Activated naive CD4-positive, alpha-beta T cell treated with anti-CD3 and anti-CD28 coated beads, Interleukin-2, amount 10 ng/mL, durations not matched to agents 7 days and 5 days (primary cell): ENCODE data around the gene REEP1.

Source experiments
- CTCF ChIA-PET: fragments of 350-600 bp; sonication (Branson Sonifier 250); formaldehyde crosslinking; loops from one replicate; lab custom pipeline; 2021; ENCODE audit warnings: antibody characterized with exemption; lab: Charles Lee
- DNase-seq: peaks from one replicate; pipeline ENCODE4 v3.0.0-alpha.2; 2020
- H3K27ac Mint-ChIP-seq: one replicate; pipeline ENCODE4 v1.8.0; 2021; ENCODE audit warnings: mild to moderate bottlenecking, moderate library complexity, mixed read lengths
- H3K27me3 Mint-ChIP-seq: one replicate; pipeline ENCODE4 v1.8.0; 2021; ENCODE audit warnings: mild to moderate bottlenecking, mixed read lengths
- H3K36me3 Mint-ChIP-seq: one replicate; pipeline ENCODE4 v1.8.0; 2021; ENCODE audit warnings: mixed read lengths
- H3K4me1 Mint-ChIP-seq: one replicate; pipeline ENCODE4 v1.8.0; 2021; ENCODE audit warnings: mixed read lengths
- H3K4me3 Mint-ChIP-seq: one replicate; pipeline ENCODE4 v1.8.0; 2021; ENCODE audit warnings: mild to moderate bottlenecking, moderate library complexity, mixed read lengths
- H3K9me3 Mint-ChIP-seq: one replicate; pipeline ENCODE4 v1.8.0; 2021; ENCODE audit warnings: mixed read lengths

REEP1 gene

GRCh38 chr2:86308356-86308755 is 29.1 kb downstream of the REEP1 start:
- CTCF ChIA-PET, result interaction anchor here (0.7 to 1.6 kb wide), 2 partner anchors 9 to 87 kb away, joined by 3 read pairs; no protein-coding TSS in a partner anchor

GRCh38 chr2:86307431-86307830 is 30.0 kb downstream of the REEP1 start:
- Mint-ChIP-seq H3K4me1 (no peaks in the 10 kb centered on the region), H3K27ac (no peak overlapping the region), H3K4me3 (no peak overlapping the region), H3K36me3 (no peaks in the 10 kb centered on the region), H3K9me3 (no peaks in the 10 kb centered on the region), H3K27me3 (peaks cover 31% of the 10 kb centered on the region)
- DNase-seq, result no peak
- CTCF ChIA-PET, result no interaction called here

More at GRCh38 chr2:86308356-86308755, 29.1 kb downstream of the REEP1 start:
- Mint-ChIP-seq H3K9me3 (no peaks in the 10 kb centered on the region), H3K36me3 (no peaks in the 10 kb centered on the region), H3K4me1 (no peaks in the 10 kb centered on the region), H3K27ac (no peak overlapping the region), H3K27me3 (peaks cover 24% of the 10 kb centered on the region), H3K4me3 (no peak overlapping the region)
- DNase-seq, result no peak

GRCh38 chr2:86305915-86306254 is 31.5 kb downstream of the REEP1 start:
- CTCF ChIA-PET, result no interaction called here
- Mint-ChIP-seq H3K36me3 (no peaks in the 10 kb centered on the region), H3K9me3 (no peaks in the 10 kb centered on the region), H3K4me3 (no peak overlapping the region), H3K27me3 (peaks cover 35% of the 10 kb centered on the region), H3K27ac (no peak overlapping the region), H3K4me1 (no peaks in the 10 kb centered on the region)
- no peak for DNase-seq

- H3K27ac Mint-ChIP-seq, result no peak overlapping the region
- H3K36me3 Mint-ChIP-seq, result no peaks in the 10 kb centered on the region
- DNase-seq, result no peak
- CTCF ChIA-PET, result interaction anchor here (1.2 kb wide), 2 partner anchors 9 to 214 kb away, joined by 3 read pairs; no protein-coding TSS in a partner anchor
- no peaks in the 10 kb centered on the region for H3K4me1 Mint-ChIP-seq
- H3K4me3 Mint-ChIP-seq, result no peak overlapping the region
- peaks cover 41% of the 10 kb centered on the region for H3K27me3 Mint-ChIP-seq
- no peaks in the 10 kb centered on the region for H3K9me3 Mint-ChIP-seq
Observed at GRCh38 chr2:86305195-86305914, 32.1 kb downstream of the REEP1 start.

DNA sequence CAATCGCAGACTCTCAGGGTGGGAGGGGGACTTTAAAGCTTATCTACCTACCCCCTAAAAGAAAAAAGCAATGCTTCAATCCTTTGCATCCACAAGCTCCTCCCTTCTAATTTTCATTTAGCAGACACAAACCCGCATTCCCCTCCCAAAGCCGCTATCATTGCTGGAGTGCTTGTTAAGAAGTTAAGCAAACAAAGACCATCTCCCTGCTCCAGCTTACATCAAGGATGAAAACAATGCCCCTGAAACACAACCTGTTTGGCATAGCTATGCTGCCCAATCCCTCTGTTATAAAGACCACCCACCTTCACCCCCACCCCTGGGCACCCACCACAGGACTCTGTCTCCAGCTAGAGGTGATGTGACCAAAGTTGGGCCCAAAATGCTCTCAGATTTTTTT is 33.0 kb downstream of the REEP1 start:
- peaks cover 47% of the 10 kb centered on the region for H3K27me3 Mint-ChIP-seq
- DNase-seq, result no peak
- H3K9me3 Mint-ChIP-seq, result no peaks in the 10 kb centered on the region
- H3K4me3 Mint-ChIP-seq, result no peak overlapping the region
- CTCF ChIA-PET, result interaction anchor here (1.2 kb wide), 2 partner anchors 8 to 213 kb away, joined by 3 read pairs; no protein-coding TSS in a partner anchor
- no peaks in the 10 kb centered on the region for H3K36me3 Mint-ChIP-seq
- no peak overlapping the region for H3K27ac Mint-ChIP-seq
- H3K4me1 Mint-ChIP-seq, result no peaks in the 10 kb centered on the region

DNA sequence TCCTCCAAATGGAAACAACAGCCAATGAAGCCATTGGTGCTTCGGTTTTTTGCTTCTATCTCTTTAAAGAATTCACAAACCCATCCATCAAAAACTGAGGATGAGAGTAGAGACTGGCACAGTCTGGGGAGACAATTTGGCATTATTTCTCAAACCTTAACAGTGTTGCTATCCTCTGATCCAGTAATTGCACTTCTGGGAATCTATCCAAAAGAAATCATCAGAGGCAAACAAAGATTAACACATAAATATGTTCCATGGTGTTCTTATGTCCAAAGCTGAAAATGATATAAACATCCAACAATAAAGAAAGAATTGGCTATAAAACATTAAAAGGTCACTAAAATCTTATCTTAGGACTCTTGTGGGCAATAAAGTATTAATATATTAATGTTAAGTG is 35.1 kb downstream of the REEP1 start:
- CTCF ChIA-PET, result interaction anchor here (0.6 kb wide), 1 partner anchor 70 kb away, joined by 4 read pairs; no protein-coding TSS in a partner anchor
- no peak for DNase-seq
- no peak overlapping the region for H3K27ac Mint-ChIP-seq
- no peak overlapping the region for H3K4me3 Mint-ChIP-seq
- H3K9me3 Mint-ChIP-seq, result no peaks in the 10 kb centered on the region
- peaks cover 62% of the 10 kb centered on the region for H3K27me3 Mint-ChIP-seq
- H3K36me3 Mint-ChIP-seq, result no peaks in the 10 kb centered on the region
- H3K4me1 Mint-ChIP-seq, result no peaks in the 10 kb centered on the region

DNA sequence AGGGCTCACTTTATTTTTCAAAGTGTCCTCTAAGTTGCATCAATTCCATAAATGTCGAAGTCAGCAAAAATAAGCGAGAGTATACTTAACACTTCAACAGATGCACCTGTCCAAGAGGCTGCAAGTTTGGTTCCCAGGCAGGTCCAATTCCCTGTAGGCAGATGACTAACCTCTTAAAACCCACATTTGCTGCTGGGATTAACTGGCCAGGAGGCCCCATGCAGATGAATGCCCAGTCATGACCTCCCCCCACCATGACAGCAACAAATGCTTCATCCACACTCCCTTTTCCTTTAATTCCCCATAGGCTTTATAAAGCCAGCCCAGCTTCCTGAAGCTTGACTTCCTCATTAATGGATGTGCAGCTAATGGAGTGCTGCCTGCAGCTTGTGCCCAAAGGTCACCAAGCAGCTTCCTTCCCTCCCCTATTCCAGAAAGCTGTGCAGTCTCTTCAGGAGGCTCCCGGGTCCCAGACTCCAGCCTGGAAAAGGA is 35.7 kb downstream of the REEP1 start:
- H3K27me3 Mint-ChIP-seq, result peaks cover 66% of the 10 kb centered on the region

DNA sequence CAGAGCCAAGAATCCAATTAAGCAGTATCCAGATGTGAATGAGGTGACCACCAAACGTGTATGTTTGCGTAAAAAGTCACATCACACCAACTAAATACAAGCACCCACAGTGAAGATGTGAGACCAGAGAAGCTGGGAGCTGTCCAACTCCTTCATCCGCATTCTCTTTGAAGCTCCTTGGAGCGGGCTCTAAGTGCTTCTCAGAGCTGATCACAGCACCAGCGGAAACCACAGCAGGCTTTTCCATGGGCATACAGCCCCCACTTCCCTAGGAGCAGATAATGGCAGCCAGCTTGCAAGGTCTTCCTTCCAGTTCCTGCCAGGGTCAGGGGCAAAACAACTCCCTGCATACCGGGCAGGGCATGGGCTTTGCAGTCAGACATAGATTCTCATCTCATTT is 36.4 kb downstream of the REEP1 start:
- Mint-ChIP-seq H3K4me1 (no peaks in the 10 kb centered on the region), H3K9me3 (no peaks in the 10 kb centered on the region), H3K36me3 (no peaks in the 10 kb centered on the region), H3K27me3 (peaks cover 67% of the 10 kb centered on the region), H3K4me3 (no peak overlapping the region), H3K27ac (no peak overlapping the region)
- no peak for DNase-seq
- CTCF ChIA-PET, result interaction anchor here (0.7 to 1.1 kb wide), 2 partner anchors 17 to 80 kb away, joined by 3 to 4 read pairs; no protein-coding TSS in a partner anchor

More for the DNA sequence above, 35.7 kb downstream of the REEP1 start:
- H3K9me3 Mint-ChIP-seq, result no peaks in the 10 kb centered on the region
- H3K4me3 Mint-ChIP-seq, result no peak overlapping the region
- no peaks in the 10 kb centered on the region for H3K4me1 Mint-ChIP-seq
- H3K27ac Mint-ChIP-seq, result no peak overlapping the region
- DNase-seq, result no peak
- no peaks in the 10 kb centered on the region for H3K36me3 Mint-ChIP-seq
- CTCF ChIA-PET, result interaction anchor here (0.6 kb wide), 1 partner anchor 71 kb away, joined by 4 read pairs; no protein-coding TSS in a partner anchor

- no peak for DNase-seq
- Mint-ChIP-seq H3K27ac (no peak overlapping the region), H3K4me3 (no peak overlapping the region), H3K9me3 (no peaks in the 10 kb centered on the region), H3K36me3 (no peaks in the 10 kb centered on the region), H3K4me1 (no peaks in the 10 kb centered on the region), H3K27me3 (peaks cover 63% of the 10 kb centered on the region)
- CTCF ChIA-PET, result interaction anchor here (0.7 to 6.1 kb wide), 3 partner anchors 16 to 80 kb away, joined by 3 to 56 read pairs (median 4); no protein-coding TSS in a partner anchor
Observed at GRCh38 chr2:86300496-86300895, 36.9 kb downstream of the REEP1 start.

- Mint-ChIP-seq H3K4me1 (no peaks in the 10 kb centered on the region), H3K4me3 (no peak overlapping the region), H3K9me3 (no peaks in the 10 kb centered on the region), H3K27me3 (peaks cover 52% of the 10 kb centered on the region), H3K36me3 (no peaks in the 10 kb centered on the region), H3K27ac (no peak overlapping the region)
- CTCF ChIA-PET, result interaction anchor here (0.9 to 6.1 kb wide), 4 partner anchors 10 to 210 kb away, joined by 3 to 56 read pairs (median 4); no protein-coding TSS in a partner anchor
- no peak for DNase-seq
Observed at GRCh38 chr2:86298411-86299390, 38.7 kb downstream of the REEP1 start.

DNA sequence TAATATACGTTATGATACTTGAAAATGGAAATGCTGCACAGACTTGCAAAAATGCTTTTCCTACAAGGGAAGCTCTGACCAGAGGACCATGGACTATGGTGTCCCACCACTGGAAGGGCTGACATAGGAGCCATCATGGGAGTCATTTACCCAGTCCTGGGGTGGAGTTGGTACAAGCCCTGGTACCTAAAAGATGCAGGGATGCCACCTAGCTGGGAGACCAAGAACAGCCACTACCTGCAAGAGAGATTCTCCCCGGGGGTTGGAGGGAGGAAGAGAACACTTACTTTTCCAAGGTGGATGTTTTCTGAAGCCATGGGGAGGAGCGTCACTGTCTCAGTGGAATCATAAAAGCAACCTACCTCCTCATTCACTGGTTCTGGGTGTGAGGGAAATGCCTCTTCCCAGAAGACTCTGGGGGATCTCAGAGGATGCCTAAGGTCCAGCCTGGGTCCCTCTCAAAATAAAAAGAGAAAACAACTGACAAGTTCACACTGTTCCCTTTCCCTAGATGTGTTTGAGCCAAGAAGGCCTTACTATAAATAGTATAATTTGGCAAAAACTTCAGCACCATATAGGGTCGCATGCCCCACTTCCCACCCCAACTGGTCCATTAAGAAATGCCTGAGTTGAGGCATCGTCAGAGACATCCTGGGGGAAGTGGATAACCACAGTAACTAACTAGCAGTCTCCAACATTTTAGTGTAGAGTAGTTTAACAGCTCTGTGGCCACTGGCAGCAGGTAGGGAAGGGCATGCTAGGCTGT is 39.9 kb downstream of the REEP1 start:
- DNase-seq, result peak; percentile 30
- no peaks in the 10 kb centered on the region for H3K4me1 Mint-ChIP-seq
- H3K27me3 Mint-ChIP-seq, result peaks cover 49% of the 10 kb centered on the region
- H3K4me3 Mint-ChIP-seq, result no peak overlapping the region
- CTCF ChIA-PET, result interaction anchor here (1.4 to 6.1 kb wide), 4 partner anchors 41 to 77 kb away, joined by 4 to 56 read pairs (median 8); no protein-coding TSS in a partner anchor
- H3K36me3 Mint-ChIP-seq, result no peaks in the 10 kb centered on the region
- H3K9me3 Mint-ChIP-seq, result no peaks in the 10 kb centered on the region
- no peak overlapping the region for H3K27ac Mint-ChIP-seq

DNA sequence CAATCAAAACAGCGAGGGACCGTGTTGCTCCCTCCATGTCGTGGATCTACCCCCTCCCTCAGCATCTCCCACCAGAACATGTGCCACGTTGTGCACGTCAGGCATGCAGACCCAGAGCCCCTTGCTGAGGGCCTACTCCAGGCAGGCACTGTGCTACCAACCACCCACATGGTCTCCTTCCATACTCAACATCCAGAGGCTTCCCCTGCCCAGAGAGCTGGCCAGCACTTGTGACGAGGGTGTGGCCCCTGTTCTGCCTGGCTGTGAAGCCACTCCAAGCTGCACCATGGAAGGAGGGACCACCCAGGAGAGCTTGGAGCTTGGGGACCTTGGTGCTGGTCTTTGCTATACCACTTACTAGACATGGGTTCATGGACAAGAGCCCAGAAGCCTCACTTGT is 40.5 kb downstream of the REEP1 start:
- Mint-ChIP-seq H3K9me3 (no peaks in the 10 kb centered on the region), H3K36me3 (no peaks in the 10 kb centered on the region), H3K4me3 (no peak overlapping the region), H3K27ac (no peak overlapping the region), H3K27me3 (peaks cover 49% of the 10 kb centered on the region), H3K4me1 (no peaks in the 10 kb centered on the region)
- CTCF ChIA-PET, result interaction anchor here (1.0 to 6.1 kb wide), 4 partner anchors 8 to 77 kb away, joined by 3 to 56 read pairs (median 8); no protein-coding TSS in a partner anchor
- DNase-seq, result no peak

- H3K36me3 Mint-ChIP-seq, result no peaks in the 10 kb centered on the region
- DNase-seq, result no peak
- H3K27ac Mint-ChIP-seq, result no peak overlapping the region
- no peak overlapping the region for H3K4me3 Mint-ChIP-seq
- CTCF ChIA-PET, result interaction anchor here (6.1 kb wide), 1 partner anchor 75 kb away, joined by 56 read pairs; no protein-coding TSS in a partner anchor
- H3K27me3 Mint-ChIP-seq, result peaks cover 49% of the 10 kb centered on the region
- H3K9me3 Mint-ChIP-seq, result no peaks in the 10 kb centered on the region
- H3K4me1 Mint-ChIP-seq, result no peaks in the 10 kb centered on the region
Observed at GRCh38 chr2:86295066-86295465, 42.4 kb downstream of the REEP1 start.
